GM15510 (cell line): Measurements from ENCODE around the gene TRMT2A.

Source experiments
- POLR2A ChIP-seq: IDR thresholded peaks from 3 replicates; pipeline ENCODE4 v1.6.1; 2011; ENCODE audit warnings: borderline replicate concordance; ENCODE audit not compliant: insufficient read length; ENCODE audit errors: extremely low read depth

TRMT2A gene

DNA sequence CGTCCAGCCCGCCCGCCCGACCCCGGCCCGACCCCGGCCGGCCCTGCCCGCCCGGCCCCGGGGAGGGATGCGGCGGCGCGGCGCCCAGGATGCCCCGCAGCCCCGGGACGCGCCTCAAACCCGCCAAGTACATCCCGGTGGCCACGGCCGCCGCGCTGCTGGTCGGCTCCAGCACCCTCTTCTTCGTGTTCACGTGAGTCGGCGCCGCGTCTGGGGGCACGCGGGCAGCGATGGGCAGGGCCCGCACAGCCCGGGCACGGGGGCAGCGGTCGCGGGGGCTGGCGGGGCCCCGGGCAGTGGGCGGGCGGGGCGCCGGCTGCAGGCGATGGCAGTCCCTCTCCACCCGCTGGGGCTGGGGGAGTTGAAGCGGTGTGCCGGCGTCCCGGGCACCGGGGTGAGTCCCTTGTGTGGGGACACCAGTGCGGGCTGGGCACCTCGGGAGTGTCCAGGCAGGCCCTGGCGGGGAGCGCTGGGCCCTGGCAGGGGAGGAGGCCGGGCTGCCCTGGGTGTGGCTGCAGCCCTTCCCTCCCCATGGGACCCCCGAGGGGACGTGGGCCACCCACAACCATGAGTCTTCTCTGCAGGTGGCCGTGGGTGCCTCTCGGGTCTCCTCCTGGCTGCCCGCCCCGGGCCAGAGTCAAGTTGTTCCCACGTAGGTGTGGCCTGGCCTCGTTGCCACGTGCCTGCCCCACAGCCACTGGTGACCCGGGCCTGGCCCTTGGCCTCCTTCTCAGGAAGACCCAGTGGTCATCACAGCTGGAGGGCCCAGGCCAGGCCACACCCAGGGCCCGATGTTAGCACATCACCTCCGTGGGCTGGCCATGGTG lies 15.0 kb upstream of the TRMT2A start:
- TF ChIP-seq POLR2A: no peak

DNA sequence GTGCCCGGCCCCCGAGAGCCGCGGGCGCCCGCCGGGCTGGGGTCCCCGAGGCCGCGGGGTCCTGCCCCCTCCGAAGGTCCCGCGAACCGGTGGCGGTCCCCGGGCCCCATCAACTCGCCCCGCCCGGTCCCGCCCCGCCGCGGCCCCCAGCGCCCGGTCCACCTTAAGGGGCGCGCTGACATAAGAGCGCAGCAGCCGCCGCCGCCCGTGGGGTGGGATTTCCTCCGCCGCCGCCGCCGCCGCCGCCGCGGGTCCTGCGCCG lies 14.5 kb upstream of the TRMT2A start, which contains the start of gene ZDHHC8:
Gene ZDHHC8, plus strand, starts transcription at position 208 of the 262 bp plus-strand sequence. CDS start 144 bp downstream, outside the sequence.
- TF ChIP-seq POLR2A: no peak

DNA sequence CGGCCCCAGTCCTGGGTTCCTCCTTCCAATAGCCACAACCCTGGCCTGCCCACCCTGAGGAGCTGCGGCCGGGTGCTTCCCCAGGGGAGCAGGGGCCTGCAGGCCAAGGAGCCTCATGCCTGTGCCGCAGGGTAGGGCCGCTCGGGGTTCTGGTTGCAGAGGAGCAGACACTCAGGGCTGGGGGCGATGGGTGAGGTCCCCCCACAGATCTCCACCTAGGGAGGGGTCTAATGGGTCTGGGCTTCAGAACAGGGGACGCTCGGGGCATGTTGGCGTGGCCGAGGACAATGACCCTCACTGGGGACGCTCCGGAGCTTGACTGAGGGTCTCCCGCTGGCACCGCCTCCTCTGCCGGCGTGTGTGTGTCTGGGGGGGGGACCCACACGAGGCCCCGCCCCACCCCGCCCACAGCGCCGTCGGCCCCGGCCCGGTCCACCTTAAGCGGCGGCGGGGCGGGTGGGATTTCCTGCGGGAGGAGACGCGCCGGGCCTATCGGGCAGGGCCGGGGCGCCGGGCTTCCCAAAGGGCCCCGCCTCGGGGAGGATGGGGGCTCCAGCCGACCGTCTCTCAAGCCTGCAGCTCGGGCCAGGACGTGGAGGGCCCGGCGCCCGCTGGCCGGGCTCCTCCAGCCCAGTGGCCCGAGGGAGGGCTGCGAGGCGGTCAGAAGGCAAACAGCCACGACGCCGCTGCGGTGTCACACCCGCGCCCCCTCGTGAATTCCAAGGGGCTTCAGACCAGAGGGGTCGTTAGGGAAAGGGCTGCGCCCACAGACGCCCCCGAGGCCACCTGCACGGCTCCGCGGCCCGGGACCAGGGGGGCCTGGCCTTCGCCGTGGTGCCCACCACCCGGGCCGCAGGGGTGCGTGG lies 13.9 kb upstream of the TRMT2A start:
- TF ChIP-seq POLR2A: no peak

DNA sequence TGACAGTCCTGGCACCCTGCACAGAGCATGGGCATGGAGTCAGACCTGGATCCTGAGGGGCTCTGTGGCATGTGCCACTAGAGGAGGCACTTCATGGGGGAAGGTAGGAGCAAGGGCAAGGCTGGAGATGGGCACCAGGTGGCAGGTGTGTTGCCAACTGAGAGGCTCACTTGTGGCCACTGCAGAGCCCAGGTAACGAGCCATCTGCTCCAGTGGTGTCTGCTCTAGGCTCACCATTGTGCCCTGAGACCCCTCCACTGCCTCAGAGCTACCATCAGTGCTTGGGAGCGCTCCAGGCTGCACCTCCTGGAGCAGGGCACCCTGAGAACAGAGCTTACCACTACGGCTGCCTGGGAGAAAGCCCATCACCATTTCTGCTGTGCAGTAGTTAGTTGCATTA lies 13.3 kb upstream of the TRMT2A start:
- no peak for TF ChIP-seq POLR2A

DNA sequence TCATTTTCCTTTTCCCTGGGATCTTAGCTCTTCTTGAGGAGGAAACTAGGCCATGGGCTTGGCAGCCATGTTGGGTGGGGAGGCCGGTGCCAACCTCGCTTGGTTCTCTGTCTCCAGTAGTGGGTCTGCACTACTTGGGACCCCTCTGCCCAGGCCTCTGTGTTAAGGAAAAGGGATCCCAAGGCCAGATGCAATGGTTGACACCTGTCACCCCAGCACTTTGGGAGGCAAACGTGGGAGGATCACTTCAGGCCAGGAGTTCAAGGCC lies 12.7 kb upstream of the TRMT2A start:
- no peak for TF ChIP-seq POLR2A

DNA sequence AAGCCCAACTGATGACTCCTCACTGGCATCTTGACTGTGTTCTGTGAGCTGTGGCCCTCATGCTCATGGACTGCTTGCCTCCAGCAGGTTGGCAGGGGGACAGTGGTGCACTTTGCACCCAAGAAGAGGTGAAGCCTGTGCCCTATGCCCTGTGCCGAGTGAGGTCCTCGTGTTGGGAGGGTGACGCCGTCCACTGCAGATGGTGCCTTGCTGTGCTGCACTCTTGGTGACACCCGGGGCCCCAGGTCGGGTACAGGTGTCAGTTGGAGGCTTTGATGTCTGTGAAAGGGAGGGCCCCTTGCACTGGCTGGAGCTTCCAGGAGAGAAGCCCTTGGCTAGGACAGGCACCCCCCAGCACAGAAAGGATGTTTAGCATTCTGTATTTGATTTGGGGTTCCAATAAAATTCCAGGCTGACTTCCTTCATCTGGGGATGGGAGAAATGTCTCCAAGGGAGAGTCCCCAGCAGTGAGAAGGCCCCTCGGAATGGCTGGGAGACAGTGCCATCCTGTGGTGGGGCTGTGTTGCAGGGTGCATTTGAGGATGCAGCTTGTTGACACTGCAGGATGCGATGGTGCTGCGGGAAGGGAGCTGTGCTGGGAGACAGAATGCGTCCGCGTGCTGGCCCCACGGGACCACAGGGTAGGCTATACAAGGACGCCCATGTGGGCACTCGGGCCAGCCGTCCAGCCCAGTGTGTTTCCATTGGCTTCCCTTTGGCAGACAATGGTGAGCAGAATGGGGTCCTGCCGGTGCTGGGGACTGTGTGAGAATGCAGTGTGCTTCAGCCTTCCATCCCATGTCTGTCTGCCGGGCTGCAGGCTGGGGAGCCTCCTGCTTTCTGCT lies 12.1 kb upstream of the TRMT2A start:
- no peak for TF ChIP-seq POLR2A

DNA sequence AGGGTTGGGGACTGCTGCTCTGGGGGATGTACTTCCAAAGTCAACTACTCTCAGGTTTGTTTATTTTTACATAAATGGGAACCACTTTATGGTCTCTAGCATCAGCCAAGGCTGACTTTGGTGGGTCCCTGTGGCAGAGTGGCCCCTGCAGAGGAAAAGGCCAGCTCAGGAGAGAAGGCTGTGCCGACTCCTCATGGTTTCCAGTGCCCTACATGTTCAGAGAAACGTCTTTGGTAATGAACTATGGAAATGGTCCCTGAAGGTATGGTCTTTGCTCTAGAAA lies 11.5 kb upstream of the TRMT2A start:
- no peak for TF ChIP-seq POLR2A

- TF ChIP-seq POLR2A: no peak
These were observed 11.0 kb upstream of the TRMT2A start for GRCh38 chr22:20127869-20128618.

DNA sequence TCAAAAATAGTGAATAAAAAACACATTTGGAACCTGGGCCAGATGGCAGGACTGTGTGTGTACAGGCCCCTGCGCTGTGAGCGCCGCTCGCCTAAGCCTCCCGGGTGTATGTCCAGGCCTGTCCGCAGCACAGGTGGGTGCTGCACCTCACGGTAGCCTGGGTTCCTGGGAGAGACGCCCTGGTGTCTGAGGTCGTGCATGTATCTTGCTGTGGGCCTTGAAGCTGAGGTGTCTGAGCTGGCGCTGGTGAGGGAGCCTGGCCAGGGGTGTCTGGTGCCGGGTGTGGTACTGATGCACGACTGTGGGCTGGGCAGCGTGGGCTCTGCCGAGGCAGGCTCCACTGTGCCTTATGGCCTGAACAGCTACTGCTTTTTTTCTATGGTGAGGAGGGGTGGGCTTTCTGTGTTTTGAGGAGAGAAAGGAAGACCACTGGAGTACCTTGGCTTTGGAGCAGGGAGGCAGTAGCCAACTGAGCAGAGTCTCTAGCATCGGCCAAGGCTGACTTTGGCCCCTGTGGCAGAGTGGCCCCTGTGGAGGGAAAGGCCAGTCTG lies 10.4 kb upstream of the TRMT2A start:
- no peak for TF ChIP-seq POLR2A

GRCh38 chr22:20126284-20127029 lies 9.4 kb upstream of the TRMT2A start:
- no peak for TF ChIP-seq POLR2A

DNA sequence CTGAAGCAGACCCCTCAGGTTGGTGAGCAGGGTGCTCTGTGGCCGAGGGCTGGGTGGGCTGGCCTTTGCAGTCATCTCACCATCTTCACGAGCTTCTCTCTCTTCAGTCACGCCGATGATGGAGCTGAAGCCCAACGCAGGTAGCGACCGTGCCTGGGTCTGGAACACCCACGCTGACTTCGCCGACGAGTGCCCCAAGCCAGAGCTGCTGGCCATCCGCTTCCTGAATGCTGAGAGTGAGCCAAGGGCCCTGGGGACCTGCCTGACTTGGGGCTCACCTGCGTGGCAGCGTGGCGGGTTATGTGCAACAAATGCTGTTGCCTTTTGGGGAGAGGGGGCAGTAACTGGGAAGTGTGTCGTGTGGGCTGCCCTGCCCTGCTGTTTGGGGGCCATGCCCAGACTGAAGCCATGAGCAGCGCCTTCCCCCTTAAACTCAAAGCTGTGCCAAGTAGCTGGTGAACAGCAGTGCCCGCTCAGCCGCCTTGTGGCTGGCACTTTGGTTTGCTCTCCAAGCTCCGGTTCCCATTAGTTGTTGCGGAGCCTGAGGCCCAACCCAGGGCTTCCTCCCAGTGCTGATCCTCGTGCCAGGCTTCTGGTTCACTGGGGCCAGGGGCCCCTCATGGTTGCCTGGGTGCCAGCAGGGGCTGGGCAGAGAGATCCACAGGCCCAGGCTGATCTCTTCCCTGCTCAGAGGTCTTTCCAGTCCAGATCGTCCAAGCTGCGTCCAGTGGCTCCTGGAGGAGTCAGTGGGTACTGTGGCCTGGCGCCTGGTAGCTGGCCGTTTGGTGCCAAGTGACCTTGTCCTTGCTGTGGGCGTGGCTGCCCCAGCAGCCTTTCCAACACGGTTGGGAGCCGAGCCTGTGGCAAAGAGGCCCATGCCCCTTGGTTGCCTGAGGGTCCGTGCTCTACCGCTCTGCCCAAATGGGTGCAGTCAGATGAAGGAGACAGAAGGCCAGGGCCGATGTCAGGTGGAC lies 8.5 kb upstream of the TRMT2A start:
- TF ChIP-seq POLR2A: no peak

DNA sequence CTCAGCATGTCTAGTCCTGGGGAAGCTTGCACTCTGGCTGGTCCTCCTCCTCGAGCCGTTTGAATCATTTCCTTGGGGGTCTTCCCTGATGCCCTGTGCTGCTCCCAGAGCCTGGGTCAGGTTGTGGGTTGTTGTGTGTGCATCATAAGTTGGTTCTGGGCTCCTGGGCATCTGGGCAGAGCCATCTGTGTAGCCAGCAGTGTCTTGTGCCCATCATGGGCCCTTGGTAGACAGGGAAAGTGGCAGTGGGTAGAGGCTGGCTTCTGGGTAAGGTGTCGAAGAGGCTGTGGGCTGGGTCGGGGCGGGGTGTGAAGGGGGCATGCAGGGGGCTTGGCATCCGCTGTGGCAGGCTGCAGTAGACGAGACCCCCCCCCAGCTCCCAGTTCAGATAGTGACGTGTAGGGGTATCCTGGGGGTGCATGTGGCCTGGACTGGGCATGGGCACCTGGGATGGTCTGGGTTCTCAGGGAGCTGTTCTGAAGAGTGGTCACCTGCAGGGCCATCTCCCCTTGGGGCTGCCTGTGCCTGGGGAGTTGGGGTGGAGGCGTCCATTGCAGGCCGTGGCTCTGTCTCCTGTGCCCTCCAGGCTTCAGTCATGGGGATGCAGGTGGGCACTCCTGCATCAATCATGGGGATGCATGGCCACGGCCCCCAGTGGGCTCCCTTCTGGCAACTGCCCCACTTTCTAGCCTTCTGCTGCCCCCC lies 7.2 kb upstream of the TRMT2A start:
- no peak for TF ChIP-seq POLR2A

DNA sequence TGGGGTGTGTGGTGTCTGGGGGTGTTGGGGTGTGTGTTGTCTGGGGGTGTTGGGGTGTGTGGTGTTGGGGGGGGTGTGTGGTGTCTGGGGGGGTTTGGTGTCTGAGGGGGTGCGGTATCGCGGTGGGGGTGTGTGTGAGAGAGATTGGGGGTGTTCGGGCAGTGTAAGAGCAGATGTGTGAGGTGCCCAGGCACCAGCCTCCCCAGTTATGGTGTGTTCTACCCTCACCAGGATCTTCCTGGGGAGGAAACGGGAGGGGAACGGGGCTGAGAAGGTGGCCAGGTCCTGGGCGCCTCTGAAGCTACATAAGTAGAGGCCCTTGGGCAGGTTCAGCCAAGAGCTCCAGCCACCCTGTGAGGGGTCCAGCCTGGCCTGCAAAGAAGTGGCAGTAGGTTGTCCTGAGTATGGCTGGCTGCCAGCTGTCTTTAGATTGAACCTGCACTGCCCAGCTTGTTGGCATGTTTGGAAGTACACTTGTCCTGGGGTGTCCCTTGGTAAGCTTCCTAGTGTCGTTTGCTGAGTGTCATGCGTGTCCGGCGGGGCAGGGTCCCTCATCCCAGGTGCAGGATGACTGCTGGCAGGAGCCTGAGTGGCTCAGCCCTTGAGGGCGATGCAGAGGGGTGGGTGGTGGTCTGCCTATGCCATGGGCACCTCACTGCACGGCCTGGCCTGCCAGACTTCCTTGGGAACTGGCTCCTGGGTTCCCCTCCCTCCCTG lies 6.5 kb upstream of the TRMT2A start:
- no peak for TF ChIP-seq POLR2A
